NCI-H2081 (cell line): ENCODE data around the gene SLC6A17.

Experiments used
- DNase-seq, 2 experiments: peaks; one replicate each; lab custom pipeline; 2025; lab: John Stamatoyannopoulos, UW

Gene SLC6A17

GRCh38 chr1:110135246-110135645 lies 15.0 kb upstream of the SLC6A17 start:
- DNase-seq = peak; percentile 82 to 94

DNA sequence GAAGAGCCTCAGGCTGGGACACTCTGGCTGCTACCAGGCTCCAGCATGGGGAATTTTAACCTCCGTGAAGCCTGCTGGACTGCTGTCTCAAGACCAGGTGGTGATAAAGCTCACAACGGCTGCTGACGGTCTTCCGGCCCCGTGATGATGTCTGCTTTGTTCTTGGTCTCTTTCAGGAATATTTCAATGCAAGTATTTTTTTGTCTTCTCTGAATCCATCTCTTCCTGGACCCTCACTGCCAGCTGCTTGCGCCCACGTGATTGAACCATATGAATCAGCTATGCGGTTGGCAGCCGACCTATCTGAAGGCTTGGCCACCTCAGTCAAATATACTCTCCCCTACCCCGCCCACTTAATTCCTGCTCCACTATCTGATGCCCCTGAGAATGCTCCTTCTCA lies 14.6 kb upstream of the SLC6A17 start:
- DNase-seq = peak in 1 of 2 experiments; percentile 63

GRCh38 chr1:110136911-110137310 lies 13.4 kb upstream of the SLC6A17 start:
- DNase-seq = peak; percentile 74 to 88

GRCh38 chr1:110138956-110139355 lies 11.3 kb upstream of the SLC6A17 start:
- peak in 1 of 2 experiments; percentile 1 for DNase-seq

GRCh38 chr1:110144366-110144765 lies 5.9 kb upstream of the SLC6A17 start:
- no peak for DNase-seq

DNA sequence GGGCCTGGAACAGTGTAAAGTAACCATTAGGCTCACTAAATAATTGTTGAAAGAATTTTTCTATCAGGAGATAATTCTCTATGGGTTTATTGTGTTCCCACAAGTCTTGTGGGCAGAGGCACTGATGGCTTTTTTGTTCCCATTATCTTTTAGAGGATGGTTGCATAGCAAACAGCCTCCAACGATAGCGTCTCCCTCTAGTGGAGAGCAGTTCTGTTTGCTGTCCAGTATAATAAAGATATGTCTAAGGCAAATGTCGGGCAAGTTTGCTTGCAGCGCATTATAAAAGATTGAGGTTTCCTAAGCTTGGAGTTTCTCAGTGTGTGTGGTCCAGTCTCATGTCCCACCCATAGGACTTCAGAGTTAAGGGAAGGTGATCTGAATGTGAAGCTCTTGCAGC lies 1.3 kb upstream of the SLC6A17 start:
- peak in 1 of 2 experiments; percentile 6 for DNase-seq

DNA sequence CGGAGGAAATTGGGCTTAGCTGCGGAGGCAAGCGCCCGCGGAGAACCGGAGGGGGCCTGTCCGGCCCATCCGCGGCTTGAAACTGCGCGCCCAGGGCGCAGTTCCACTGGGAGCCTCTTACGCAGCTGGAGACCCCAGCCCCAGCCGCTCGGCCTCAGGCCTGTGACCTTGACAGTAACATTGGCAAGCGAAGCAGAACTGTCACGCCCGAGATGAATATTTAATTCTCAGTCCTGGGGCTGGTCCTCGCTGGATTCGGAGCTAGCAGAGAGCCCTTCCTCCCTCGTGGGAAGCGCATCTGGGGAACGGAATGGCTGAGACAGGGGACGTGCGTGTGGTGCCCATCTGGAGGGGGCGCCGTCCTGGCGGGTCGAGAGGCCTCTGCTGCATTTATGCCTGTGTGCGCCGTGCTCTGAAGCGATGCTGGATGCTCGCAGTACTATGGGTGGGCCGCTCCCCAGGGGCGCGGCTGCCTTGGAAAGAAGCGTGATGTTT lies 928 bp downstream of the SLC6A17 start:
- no peak for DNase-seq

DNA sequence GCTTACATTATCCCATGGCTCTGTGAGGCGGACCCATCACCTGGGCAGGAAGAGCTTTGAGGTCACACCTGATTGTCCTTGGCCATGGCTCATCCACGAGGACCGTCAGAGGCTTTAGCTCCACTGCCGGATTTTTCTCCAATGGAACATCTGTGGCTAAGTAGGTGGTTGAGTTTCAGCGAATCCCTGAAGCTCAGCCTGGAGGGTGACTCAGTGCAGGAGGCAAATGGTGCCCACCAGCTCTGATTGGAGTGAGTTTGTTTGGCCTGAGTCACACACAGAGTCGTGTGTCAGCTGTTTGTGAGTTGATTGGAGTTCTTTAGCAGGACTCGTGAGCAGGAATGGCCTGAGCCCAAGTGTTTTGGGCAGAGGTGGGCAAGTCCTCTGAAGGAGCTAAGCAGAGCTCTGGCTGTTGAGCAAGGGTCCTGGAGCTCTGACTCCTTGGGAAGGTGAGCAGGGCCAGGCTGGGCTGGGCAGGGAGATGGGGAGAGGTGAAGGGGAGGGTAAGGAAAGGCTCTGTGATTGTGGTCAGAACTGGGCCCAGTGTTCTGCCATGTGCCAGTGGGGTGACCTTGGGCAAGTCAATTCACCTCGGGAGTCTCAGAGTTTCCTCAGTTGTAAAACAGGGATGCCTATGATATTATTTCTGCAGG lies 2.0 kb downstream of the SLC6A17 start:
- DNase-seq = no peak

- DNase-seq = no peak
Measured at GRCh38 chr1:110153407-110153950, 3.2 kb downstream of the SLC6A17 start.

DNA sequence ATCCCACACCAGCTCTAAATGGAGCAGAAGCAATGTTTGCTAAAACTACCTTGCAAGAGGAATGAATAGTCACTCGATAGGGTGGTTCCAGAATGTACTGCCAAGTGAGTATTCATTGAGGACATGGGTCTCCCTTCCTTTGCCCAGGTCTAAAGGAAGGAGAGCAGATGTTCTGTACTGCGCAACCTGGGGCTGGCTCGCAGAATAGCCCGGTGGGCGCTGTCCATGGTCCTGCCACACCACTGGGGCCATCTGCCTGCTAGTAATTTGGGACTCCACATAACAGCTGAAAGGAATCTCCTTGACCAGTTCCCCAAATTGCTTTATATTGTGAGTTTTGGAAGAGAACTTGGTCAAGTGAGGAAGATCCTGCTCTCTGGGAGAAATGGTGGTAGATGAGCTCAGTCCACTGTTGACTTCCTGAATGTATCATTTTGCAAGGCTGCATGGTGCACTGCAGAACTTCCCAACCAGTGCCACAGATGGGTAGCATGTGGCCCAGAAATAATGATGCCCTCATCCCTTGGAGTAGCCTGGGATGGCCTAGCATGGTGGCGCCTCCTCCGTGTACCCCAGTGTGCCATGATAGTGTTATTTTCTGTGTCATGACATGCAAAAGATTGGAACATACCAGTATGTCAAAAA lies 5.7 kb downstream of the SLC6A17 start:
- DNase-seq = no peak

- DNase-seq = no peak
Measured at GRCh38 chr1:110158261-110158660, 8.0 kb downstream of the SLC6A17 start.

DNA sequence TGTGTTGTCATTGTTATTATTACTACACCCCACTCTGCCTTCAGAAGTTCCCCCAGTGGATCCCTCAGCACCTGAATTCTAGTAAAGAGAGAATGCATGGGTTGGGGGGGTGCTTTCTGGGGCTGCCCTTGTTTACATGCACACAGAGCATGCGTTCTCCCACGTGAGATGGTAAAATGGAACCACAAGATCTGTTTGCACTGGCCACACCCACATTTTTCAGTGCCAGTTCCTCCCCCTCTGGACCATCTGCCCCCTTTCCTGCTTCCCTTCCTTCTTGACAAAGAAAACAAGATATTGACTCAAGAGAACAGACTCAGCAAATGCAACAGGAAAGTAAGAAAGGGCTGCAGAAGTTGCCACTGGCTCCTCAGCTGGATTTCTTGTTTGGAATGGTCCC lies 8.9 kb downstream of the SLC6A17 start:
- DNase-seq = no peak

GRCh38 chr1:110160538-110161100 lies 10.3 kb downstream of the SLC6A17 start:
- DNase-seq = no peak

GRCh38 chr1:110161165-110161564 lies 10.9 kb downstream of the SLC6A17 start:
- DNase-seq = no peak

- no peak for DNase-seq
Measured at GRCh38 chr1:110161849-110162248, 11.6 kb downstream of the SLC6A17 start.

- peak in 1 of 2 experiments; percentile 61 for DNase-seq
Measured at GRCh38 chr1:110163591-110163990, 13.3 kb downstream of the SLC6A17 start.

DNA sequence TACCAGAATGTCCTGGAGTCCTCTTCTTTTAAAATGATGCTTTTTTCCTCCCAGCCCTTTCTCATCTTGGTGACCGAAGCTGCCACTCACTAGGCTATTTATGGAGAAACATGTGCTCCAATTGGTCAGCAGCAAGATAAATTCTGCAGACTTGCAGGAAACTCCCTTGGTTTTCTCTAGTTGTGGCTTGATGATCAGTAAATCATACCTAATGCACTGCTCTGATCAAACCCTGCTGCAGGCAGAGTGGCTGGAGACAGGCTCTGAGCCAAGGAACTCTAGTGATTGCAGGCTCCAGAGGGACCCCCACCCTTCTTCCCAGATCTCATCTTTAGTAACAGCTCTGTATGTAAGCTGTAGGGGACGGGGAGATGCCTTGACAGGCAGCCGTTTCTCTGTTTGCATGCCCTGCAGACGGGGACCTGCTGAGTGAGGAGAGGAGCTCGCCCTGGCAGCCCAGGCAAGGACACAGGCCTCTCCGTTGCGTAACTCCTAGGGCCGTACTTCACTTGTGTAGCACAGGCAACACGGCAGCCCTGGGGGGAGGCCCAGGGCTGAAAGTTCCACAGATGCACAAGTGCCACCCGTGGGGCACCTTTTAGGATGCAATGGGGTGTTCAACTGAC lies 14.5 kb downstream of the SLC6A17 start:
- no peak for DNase-seq

GRCh38 chr1:110165761-110166231 lies 15.5 kb downstream of the SLC6A17 start:
- no peak for DNase-seq

DNA sequence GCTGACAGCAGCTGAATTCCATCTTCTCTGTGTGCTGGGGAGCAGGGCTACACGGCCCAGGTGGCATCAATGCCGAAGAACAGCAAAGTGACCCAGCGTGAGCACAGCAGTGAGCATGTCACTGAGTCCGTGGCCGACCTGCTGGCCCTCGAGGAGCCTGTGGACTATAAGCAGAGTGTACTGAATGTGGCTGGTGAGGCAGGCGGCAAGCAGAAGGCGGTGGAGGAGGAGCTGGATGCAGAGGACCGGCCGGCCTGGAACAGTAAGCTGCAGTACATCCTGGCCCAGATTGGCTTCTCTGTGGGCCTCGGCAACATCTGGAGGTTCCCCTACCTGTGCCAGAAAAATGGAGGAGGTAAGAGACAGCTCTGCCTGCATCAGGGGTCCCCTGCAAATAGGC lies 16.6 kb downstream of the SLC6A17 start:
- DNase-seq = no peak

DNA sequence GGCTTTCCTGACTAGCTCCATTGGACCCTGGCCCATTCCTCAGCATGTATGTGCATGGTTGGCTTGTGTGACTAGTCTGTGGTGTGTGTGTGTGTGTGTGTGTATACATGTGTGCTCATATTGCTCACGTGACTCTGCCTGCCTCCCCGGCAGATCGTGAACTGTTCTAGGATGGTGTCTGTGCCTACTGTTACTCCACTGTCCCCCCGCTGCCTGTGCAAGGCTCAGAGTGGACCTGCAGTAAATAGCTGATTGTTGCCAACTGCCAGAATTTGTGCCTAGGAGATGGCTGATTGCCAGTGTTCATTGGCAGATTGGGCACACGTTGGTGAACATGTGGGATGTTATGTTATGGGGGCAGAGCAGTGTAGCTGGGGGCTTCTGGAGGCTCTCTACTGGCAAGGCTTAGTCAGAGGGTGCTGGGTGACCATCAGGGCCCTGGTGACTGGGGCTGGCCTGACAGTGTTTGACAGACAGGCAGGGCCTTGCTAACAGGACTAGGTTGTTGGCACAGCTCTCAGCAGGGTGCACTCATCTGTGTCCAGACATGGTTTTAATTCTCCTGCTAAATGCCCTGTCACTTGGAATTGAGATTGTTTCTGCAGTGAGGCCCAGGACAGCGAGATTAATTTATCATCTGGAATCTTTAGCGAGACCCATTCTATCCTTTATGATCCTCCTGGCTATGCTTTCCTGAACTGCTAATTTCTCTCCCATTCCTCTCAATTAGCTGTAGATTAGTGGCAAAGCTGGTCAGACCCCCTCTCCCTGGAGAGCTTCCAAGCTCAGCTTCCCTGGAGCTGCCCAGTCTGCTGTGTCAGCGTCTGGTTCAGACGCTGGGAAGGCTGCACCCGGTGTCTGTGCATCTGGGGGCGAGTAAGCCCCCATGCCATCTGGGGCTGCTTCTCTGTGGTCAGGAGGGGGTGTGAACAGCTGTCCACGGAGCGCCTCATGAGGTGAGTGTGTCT lies 20.8 kb downstream of the SLC6A17 start:
- peak; percentile 20 to 46 for DNase-seq

GRCh38 chr1:110172001-110172400 lies 21.7 kb downstream of the SLC6A17 start:
- no peak for DNase-seq
